Activated CD8-positive, alpha-beta memory T cell treated with anti-CD3 and anti-CD28 coated beads for 1 hour (primary cell): Measurements from ENCODE around the gene ASB11.
"Not testable (repeated sequence)": the region's sequence is repeated elsewhere in the genome, so short reads cannot be mapped to it uniquely, and the experiment has no call there.

Source experiments
- DNase-seq, 2 donors: peaks; one replicate each; pipeline ENCODE4 v3.0.0-alpha.2; 2020; ENCODE audit warnings: low read depth in 1 of 2; ENCODE audit errors: extremely low read depth in 1 of 2

The ASB11 gene

GRCh38 chrX:15310117-15310516, 5.3 kb downstream of the ASB11 start:
- no peak for DNase-seq

GRCh38 chrX:15305899-15306298, 9.5 kb downstream of the ASB11 start:
- DNase-seq = not testable (repeated sequence)

GRCh38 chrX:15301924-15302323, 13.5 kb downstream of the ASB11 start:
- no peak for DNase-seq

- no peak for DNase-seq
Observed at GRCh38 chrX:15299941-15300851, 15.2 kb downstream of the ASB11 start.

DNA sequence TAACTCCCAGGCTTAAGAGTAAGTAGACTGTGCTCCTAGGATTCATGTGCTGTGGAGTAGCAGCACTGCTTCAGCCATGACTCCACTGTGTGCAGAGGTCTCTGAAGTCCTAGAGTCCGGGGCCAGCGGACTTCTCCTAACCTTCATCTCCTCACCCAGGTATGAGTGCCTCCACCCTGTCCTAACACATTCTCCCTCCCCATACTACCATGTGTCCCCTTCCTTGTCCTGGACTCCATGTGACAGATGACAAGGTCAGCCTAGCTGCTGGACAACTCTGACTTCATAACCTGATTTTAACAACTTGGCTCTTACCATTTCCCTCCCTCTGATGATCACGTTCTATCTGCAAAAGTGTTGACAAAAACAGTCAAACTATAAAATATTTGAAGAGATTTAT, 16.7 kb downstream of the ASB11 start:
- no peak for DNase-seq

DNA sequence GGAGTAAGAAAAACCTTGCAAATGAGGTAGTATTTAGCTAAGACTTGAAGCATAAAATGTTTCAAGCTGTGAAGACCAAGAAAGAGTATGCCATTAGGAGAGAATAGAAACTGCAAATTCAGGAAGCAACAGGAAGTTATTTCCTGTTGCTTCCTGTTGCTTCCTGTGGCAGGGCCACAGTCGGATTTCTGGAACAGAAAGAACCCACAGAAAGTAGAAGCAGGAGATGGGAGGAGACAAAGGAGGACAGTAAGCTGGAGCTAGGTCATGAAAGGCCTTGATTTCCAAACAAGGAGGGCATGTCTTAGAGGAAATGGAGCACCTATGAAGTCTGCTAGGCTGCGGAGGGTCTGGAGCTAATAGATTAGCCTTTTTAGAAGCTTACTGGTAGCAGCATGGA, 17.2 kb downstream of the ASB11 start:
- no peak for DNase-seq

DNA sequence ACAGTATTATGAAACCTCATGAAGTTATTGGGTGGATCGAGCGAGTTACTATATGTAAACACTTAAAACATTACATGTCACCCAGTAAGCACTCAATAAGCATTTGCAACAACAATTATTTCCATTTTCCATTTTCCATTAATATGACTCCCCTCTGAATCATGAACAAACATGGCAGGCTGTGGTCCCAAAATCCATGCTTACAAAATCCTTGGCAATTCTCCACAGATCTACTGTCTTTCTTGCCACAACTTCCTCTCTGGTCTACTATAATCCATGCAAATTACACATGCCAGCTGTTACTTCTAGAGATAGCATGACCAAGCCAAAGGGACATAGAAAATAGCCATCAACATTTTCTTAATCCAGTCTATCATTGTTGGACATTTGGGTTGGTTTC, 22.0 kb downstream of the ASB11 start:
- no peak for DNase-seq

DNA sequence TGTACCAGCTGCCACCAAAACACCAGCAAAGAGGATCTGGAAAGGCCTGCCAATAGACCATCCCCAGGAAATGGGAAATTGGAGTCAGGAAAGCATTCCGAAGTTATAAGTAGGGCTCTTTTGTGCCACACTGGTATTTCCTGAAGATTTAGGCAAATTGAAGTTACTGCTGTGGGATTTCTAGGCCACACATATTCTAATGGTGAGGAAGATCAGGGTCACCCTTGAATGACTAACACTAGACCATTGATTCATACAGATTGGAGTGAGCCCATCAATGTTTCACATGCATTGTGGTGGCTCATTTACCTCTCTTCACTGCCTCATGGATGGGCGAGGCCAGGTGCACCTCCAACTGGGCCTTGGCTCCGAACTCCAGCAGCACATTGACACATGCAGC, 22.6 kb downstream of the ASB11 start:
- no peak for DNase-seq

DNA sequence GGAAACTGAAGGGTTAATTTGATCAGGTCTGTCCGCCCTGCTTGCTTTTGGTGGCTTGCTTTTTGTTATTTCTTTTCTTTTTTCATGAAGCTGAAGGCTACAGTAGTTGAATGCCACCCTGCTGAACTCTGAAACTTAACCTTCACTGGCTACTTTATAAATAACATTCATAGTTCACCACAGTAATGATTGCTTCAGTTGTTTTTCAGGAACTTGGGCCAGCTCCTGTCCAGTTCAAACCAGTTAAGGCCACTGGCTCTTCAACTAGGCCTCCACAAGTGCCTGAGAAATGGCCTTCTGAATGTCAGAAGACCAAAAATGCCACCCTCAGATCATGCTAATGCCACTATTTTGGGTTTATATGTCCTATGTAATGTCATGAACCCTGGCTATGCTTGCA, 37.8 kb downstream of the ASB11 start:
- DNase-seq = no peak

GRCh38 chrX:15274946-15275345, 40.5 kb downstream of the ASB11 start:
- no peak for DNase-seq

DNA sequence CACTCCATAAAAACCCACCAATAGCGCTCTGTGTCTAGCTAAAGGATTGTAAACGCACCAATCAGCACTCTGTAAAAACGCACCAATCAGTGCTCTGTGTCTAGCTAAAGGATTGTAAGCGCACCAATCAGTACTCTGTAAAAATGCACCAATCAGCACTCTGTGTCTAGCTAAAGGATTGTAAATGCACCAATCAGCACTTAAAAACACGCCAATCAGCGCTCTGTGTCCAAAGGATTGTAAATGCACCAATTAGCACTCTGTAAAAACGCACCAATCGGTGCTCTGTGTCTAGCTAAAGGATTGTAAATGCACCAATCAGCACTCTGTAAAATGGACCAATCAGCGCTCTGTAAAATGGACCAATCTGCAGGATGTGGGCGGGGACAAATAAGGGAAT, 42.2 kb downstream of the ASB11 start:
- not testable (repeated sequence) for DNase-seq

- DNase-seq = no peak
Observed at GRCh38 chrX:15271757-15272156, 43.7 kb downstream of the ASB11 start.

GRCh38 chrX:15269618-15270521, 45.6 kb downstream of the ASB11 start, which contains the start of gene ASB9:
TSS of gene ASB9 (minus strand) at chrX:15270083. CDS start at chrX:15269874, 209 bp downstream.
- DNase-seq = no peak

- DNase-seq = no peak
Observed at GRCh38 chrX:15269120-15269519, 46.3 kb downstream of the ASB11 start.

- DNase-seq = no peak
Observed at GRCh38 chrX:15254852-15255251, 60.6 kb downstream of the ASB11 start.

- no peak for DNase-seq
Observed at GRCh38 chrX:15245896-15246295, 69.5 kb downstream of the ASB11 start.

DNA sequence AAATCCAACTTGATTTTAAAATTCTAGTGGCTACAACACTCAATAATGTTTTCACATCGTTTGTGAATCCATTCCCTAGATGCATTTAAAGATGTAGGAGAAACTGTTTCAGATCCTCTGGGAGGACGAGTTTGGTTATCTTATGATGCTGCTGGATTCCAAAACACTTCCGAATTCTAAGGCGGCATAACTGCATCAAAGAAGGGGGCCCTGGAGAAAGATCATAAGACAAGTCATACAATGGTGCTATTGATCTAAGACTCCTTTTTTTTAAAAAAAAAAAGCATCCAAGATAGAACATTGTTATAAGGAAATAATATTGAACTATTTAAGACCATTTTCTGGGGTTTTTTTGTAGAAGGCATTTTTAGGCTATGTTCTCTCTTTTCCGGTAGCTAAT, 71.0 kb downstream of the ASB11 start:
- no peak for DNase-seq

DNA sequence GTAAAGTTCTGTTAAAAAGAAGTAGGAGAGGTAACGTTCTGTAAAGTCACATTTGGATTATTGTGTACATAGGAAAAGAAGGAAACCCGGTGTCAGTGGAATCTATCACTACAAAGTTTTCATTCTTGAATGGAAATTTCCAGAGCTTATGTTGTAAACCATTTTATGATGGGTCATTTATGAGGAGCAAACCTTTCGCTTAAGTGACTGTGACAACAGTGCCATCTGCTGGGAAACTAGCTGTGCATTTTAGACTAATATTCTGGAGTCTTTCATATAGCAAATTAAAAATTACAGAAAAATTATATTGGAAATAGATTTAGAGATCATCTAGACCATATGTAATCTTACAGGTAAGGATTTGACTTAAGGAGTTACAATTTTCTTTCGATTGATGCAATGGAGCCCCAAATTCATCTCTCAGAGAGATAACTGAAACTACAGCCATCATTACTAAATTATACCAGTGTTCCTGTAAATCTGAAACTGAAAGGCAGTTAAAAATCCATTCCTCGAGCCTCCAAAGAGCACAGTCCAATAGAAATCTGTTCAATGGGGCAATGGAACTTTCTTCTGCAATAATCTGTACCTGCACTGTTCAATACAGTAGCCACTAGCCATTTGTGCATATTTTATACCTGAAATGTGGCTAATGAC, 72.4 kb downstream of the ASB11 start:
- peak in 1 of 2 donors; percentile 3 for DNase-seq

DNA sequence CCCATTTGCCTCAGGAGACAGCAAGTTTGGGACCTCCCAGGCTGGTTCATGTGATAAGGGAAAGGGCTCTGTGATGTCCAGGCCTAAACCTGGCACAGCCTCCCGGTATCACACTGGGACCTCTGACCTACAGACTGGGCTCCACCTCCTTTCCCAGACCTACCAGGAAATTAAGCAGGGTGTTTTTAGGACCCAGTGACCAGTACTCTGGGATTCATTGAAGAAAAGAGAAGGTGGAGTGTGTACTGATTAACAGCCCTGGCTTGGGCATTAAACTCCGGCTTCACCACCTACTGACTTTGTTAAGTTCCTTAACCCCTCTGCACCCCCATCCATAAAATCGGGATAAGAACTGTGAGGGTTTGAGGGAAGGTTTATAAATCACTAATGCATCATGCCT, 74.1 kb downstream of the ASB11 start:
- no peak for DNase-seq

DNA sequence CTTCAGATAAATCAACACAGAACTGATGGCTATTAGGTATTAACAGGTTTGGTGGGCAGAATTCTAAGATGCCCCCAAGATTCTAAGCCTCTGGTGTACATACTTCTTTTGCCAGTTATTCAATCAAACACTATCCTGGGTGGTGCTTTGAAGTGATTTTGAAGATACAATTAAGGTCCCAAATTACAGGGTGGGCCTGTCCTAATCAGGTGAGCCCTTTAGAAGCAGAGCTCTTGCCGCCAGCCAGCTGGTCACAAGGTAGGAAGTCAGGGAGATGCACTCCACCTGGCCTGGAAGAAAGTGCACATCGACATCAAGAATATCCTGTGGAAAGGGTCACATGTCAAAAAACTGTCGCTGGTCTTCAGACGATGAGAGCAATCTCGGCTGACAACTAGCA, 75.0 kb downstream of the ASB11 start:
- DNase-seq = no peak

DNA sequence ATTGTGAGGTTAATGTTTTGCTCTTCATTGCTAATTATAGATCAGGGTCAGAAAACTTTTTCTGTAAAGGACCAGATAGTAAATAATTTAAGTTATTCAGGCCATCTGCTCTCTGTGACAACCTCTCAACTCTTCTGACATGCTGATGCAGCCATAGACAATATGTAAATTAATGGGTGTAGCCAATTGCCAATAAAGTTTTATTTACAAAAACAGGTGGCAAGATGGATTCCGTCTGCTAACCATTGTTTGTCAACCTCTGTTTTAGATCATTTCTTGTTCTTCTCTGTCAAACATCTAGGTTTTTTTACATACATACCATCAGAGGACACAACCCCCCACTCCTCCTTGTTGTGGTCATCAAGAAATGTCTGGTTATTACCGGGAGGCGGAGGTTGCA, 79.3 kb downstream of the ASB11 start:
- no peak for DNase-seq
